GM23338 (cell line): ENCODE results near the gene SUPV3L1. TPM values are rescaled to one million over a fixed set of nuclear protein-coding genes. Genes with fewer than 3 reads are reported as not detected.

Experiments
- ATAC-seq: fragments of 200-7000 bp; cut with Tn5 transposase; 3 replicates; pipeline ENCODE4 v1.9.1; 2020
- DNase-seq: peaks from one replicate; pipeline ENCODE4 v3.0.0-alpha.2; 2015; ENCODE audit warnings: low spot score
- H2AFZ ChIP-seq: fragments of 200-600 bp; sonication (generic); 2 replicates; pipeline ENCODE4 v1.8.0; 2016; ENCODE audit warnings: antibody characterized with exemption, mild to moderate bottlenecking, moderate library complexity
- H3F3A ChIP-seq: fragments of 200-600 bp; sonication (generic); replicated peaks from 2 replicates; pipeline ENCODE4 v1.8.0; 2017; ENCODE audit warnings: antibody characterized with exemption, mixed run types, low read depth
- H3K27ac ChIP-seq: fragments of 200-600 bp; sonication (generic); 2 replicates; pipeline ENCODE4 v1.6.1; 2016; ENCODE audit warnings: low read depth
- H3K27me3 ChIP-seq: fragments of 200-600 bp; sonication (generic); 2 replicates; pipeline ENCODE4 v1.8.0; 2016; ENCODE audit warnings: mild to moderate bottlenecking, mixed run types, moderate library complexity; ENCODE audit not compliant: insufficient read depth
- H3K36me3 ChIP-seq: fragments of 200-600 bp; sonication (generic); 2 replicates; pipeline ENCODE4 v1.8.0; 2016; ENCODE audit warnings: mild to moderate bottlenecking; ENCODE audit not compliant: insufficient read depth
- H3K4me1 ChIP-seq: fragments of 200-600 bp; sonication (generic); 2 replicates; pipeline ENCODE4 v1.8.0; 2016; ENCODE audit warnings: mild to moderate bottlenecking, moderate library complexity; ENCODE audit not compliant: insufficient read depth
- H3K4me2 ChIP-seq: fragments of 200-600 bp; sonication (generic); 2 replicates; pipeline ENCODE4 v1.7.1; 2017; ENCODE audit warnings: mixed run types
- H3K4me3 ChIP-seq: fragments of 200-600 bp; sonication (generic); 2 replicates; pipeline ENCODE4 v1.6.1; 2016; ENCODE audit warnings: mixed run types
- H3K79me2 ChIP-seq: fragments of 200-600 bp; sonication (generic); replicated peaks from 2 replicates; pipeline ENCODE4 v1.8.0; 2017; ENCODE audit warnings: mild to moderate bottlenecking; ENCODE audit not compliant: insufficient read depth
- H3K9me2 ChIP-seq: fragments of 200-600 bp; sonication (generic); 2 replicates; pipeline ENCODE4 v1.8.0; 2017; ENCODE audit not compliant: insufficient read depth
- H4K20me1 ChIP-seq: fragments of 200-600 bp; sonication (generic); replicated peaks from 2 replicates; pipeline ENCODE4 v1.8.0; 2017; ENCODE audit warnings: mild to moderate bottlenecking; ENCODE audit not compliant: insufficient read depth
- H3K27ac Mint-ChIP-seq: 2 replicates; pipeline ENCODE4 v1.8.0; 2020; ENCODE audit warnings: inconsistent platforms, mild to moderate bottlenecking, moderate library complexity, mixed read lengths
- H3K27me3 Mint-ChIP-seq: 3 replicates; pipeline ENCODE4 v1.8.0; 2022; ENCODE audit warnings: low read depth, mild to moderate bottlenecking, moderate library complexity, mixed read lengths, inconsistent platforms; ENCODE audit not compliant: insufficient read depth, poor library complexity
- H3K36me3 Mint-ChIP-seq: 3 replicates; pipeline ENCODE4 v1.8.0; 2021; ENCODE audit warnings: low read depth, mild to moderate bottlenecking, inconsistent platforms, moderate library complexity, mixed read lengths
- H3K4me1 Mint-ChIP-seq: 3 replicates; pipeline ENCODE4 v1.8.0; 2020; ENCODE audit warnings: mild to moderate bottlenecking, inconsistent platforms, mixed read lengths
- H3K4me3 Mint-ChIP-seq: 3 replicates; pipeline ENCODE4 v1.8.0; 2021; ENCODE audit warnings: moderate library complexity, mild to moderate bottlenecking, inconsistent platforms, mixed read lengths
- H3K9me3 Mint-ChIP-seq: 3 replicates; pipeline ENCODE4 v1.8.0; 2020; ENCODE audit warnings: moderate library complexity, mild to moderate bottlenecking, inconsistent platforms, mixed read lengths
- EZH2 ChIP-seq: fragments of 200-600 bp; sonication (generic); IDR thresholded peaks from one replicate; pipeline ENCODE4 v1.8.0; 2017; ENCODE audit warnings: antibody characterized with exemption, mild to moderate bottlenecking, low read depth; ENCODE audit not compliant: unreplicated experiment
- EZH2phosphoT487 ChIP-seq: fragments of 200-600 bp; sonication (generic); IDR thresholded peaks from one replicate; pipeline ENCODE4 v1.8.1; 2018; ENCODE audit warnings: antibody characterized with exemption; ENCODE audit not compliant: unreplicated experiment
- NANOG ChIP-seq: IDR thresholded peaks from 2 replicates; pipeline ENCODE4 v1.6.1; 2016; ENCODE audit warnings: antibody characterized with exemption, borderline replicate concordance
- POLR2AphosphoS5 ChIP-seq: IDR thresholded peaks from 2 replicates; pipeline ENCODE4 v1.6.1; 2016; ENCODE audit warnings: antibody characterized with exemption, low read depth
- polyA plus RNA-seq: library from polyadenylated mRNA; unstranded; fragments of >200 nt; fragmentation: Nextera tagmentation; extraction: Ambion mirVana; gene quantifications from 2 replicates; pipeline ENCODE4 v1.2.1, GENCODE V29; 2016
- total RNA-seq: library from RNA; depleted of rRNA; stranded (reverse); fragments of >200 nt; shearing (Covaris generic); gene quantifications from 2 replicates; pipeline ENCODE4 v1.2.3, GENCODE V29; 2014
- TF ChIP-seq, protein P1 (sequence below), 2 experiments: fragments of 200-600 bp in 1 of 2; sonication (generic) in 1 of 2; conservative IDR thresholded peaks; 2 replicates each; pipeline versions ENCODE4 v1.5.1 to v1.6.1; 2016 to 2017; ENCODE audit warnings: antibody characterized with exemption in 2 of 2, low read depth in 2 of 2, mild to moderate bottlenecking in 2 of 2, moderate library complexity in 1 of 2
- TF ChIP-seq, protein P2 (sequence below): IDR thresholded peaks from one replicate; pipeline ENCODE4 v1.6.1; 2018; ENCODE audit warnings: antibody characterized with exemption; ENCODE audit not compliant: unreplicated experiment

Gene SUPV3L1
- total and polyA plus RNA-seq, 2 experiments from 2014 or later, result 29.9 to 45.2 TPM

DNA sequence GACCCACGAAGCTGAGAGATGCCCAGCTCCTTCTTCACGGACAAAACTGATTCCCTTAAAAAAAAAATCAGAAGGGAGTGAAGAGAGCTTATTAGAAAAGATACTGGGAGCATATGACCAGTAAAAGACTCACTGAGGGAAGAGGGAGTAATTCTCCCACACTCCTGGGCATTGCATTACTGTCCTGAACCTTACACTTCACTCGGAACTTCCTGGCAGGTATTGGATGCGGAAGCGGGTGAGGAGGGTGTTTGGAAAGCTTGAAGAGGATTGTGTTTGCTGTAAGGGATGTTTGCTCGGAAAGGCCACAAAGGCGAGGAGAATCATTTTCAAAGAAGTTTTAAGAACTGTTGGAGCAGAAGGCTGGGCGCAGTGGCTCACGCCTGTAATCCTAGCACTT lies 40.5 kb downstream of the SUPV3L1 start:
- no peaks in the 10 kb centered on the region for H3K36me3 Mint-ChIP-seq

DNA sequence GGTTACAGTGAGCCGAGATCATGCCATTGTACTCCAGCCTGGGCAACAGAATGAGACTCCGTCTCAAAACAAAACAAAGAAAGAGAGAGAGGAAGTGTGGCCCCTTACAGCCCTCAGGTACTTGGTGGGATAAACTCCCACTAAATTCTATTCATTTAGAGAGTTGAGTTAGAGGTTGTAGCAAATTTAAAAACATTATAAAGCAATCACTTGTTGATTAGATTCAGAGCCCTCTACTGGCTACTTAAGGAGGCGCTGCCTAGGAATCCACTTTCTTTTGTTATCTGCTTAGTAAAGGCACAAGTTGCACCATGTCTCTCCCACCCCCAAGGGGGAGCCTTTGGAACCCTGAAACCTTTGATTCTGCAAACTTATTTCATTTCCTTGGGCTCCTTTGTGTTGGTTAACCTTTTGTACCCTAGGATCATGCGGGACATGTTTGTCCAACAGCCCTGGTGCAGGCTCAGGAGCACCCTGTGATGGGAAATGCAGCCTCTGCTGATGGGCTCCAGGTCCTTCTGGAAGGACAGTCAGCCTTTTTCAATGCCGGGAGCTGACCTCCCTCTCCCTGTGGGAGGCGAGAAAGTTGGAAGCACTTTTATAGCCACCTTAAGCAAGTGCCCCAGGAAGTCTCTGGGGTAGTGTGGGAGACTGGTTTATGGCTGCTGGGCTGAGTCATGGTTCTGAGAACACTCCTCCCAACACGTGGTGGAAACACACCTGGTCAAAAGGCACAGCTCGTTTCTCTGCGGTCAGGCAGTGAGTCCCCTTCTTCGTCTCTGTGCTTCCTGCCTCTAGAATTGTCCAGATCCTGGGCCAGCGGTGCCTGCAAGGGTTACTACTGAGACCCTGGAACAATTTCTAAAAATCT lies 42.4 kb downstream of the SUPV3L1 start:
- peak; percentile 95 for DNase-seq
- Histone ChIP-seq H3K36me3 (no peaks in the 10 kb centered on the region), H3K4me2 (no peak overlapping the region), H3K27ac (no peak overlapping the region), H3K27me3 (no peaks in the 10 kb centered on the region), H4K20me1 (no peaks in the 10 kb centered on the region), H3K9me2 (no peaks in the 10 kb centered on the region), H2AFZ (peak overlapping the region; percentile 77), H3K4me3 (no peak overlapping the region), H3K4me1 (no peaks in the 10 kb centered on the region), H3K79me2 (no peaks in the 10 kb centered on the region), H3F3A (no peaks in the 10 kb centered on the region)
- Mint-ChIP-seq H3K9me3 (no peaks in the 10 kb centered on the region), H3K4me3 (no peak overlapping the region), H3K36me3 (no peaks in the 10 kb centered on the region), H3K27me3 (no peaks in the 10 kb centered on the region), H3K4me1 (peaks cover 11% of the 10 kb centered on the region), H3K27ac (peak overlapping the region; percentile 63)
- TF ChIP-seq NANOG, result no peak
- TF ChIP-seq EZH2phosphoT487, result no peak
- TF ChIP-seq, protein P1, sequence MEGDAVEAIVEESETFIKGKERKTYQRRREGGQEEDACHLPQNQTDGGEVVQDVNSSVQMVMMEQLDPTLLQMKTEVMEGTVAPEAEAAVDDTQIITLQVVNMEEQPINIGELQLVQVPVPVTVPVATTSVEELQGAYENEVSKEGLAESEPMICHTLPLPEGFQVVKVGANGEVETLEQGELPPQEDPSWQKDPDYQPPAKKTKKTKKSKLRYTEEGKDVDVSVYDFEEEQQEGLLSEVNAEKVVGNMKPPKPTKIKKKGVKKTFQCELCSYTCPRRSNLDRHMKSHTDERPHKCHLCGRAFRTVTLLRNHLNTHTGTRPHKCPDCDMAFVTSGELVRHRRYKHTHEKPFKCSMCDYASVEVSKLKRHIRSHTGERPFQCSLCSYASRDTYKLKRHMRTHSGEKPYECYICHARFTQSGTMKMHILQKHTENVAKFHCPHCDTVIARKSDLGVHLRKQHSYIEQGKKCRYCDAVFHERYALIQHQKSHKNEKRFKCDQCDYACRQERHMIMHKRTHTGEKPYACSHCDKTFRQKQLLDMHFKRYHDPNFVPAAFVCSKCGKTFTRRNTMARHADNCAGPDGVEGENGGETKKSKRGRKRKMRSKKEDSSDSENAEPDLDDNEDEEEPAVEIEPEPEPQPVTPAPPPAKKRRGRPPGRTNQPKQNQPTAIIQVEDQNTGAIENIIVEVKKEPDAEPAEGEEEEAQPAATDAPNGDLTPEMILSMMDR (conservative IDR thresholded peaks at IDR 0.05; ENCODE audit: low read depth in 2 of 2), result peak; percentile 60 to 91
- TF ChIP-seq, protein P2, sequence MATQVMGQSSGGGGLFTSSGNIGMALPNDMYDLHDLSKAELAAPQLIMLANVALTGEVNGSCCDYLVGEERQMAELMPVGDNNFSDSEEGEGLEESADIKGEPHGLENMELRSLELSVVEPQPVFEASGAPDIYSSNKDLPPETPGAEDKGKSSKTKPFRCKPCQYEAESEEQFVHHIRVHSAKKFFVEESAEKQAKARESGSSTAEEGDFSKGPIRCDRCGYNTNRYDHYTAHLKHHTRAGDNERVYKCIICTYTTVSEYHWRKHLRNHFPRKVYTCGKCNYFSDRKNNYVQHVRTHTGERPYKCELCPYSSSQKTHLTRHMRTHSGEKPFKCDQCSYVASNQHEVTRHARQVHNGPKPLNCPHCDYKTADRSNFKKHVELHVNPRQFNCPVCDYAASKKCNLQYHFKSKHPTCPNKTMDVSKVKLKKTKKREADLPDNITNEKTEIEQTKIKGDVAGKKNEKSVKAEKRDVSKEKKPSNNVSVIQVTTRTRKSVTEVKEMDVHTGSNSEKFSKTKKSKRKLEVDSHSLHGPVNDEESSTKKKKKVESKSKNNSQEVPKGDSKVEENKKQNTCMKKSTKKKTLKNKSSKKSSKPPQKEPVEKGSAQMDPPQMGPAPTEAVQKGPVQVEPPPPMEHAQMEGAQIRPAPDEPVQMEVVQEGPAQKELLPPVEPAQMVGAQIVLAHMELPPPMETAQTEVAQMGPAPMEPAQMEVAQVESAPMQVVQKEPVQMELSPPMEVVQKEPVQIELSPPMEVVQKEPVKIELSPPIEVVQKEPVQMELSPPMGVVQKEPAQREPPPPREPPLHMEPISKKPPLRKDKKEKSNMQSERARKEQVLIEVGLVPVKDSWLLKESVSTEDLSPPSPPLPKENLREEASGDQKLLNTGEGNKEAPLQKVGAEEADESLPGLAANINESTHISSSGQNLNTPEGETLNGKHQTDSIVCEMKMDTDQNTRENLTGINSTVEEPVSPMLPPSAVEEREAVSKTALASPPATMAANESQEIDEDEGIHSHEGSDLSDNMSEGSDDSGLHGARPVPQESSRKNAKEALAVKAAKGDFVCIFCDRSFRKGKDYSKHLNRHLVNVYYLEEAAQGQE, result no peak
- no peak for TF ChIP-seq POLR2AphosphoS5
- ATAC-seq, result peak; percentile 91

More for the DNA sequence above, 40.5 kb downstream of the SUPV3L1 start:
- no peak overlapping the region for H3K27ac ChIP-seq
- DNase-seq, result no peak
- H3K4me1 ChIP-seq, result no peaks in the 10 kb centered on the region
- no peak overlapping the region for H3K4me3 Mint-ChIP-seq
- no peak for TF ChIP-seq EZH2
- no peaks in the 10 kb centered on the region for H3K79me2 ChIP-seq
- no peak overlapping the region for H3K4me2 ChIP-seq
- no peak for ATAC-seq
- H3K9me3 Mint-ChIP-seq, result no peaks in the 10 kb centered on the region
- no peaks in the 10 kb centered on the region for H4K20me1 ChIP-seq
- H3K4me3 ChIP-seq, result no peak overlapping the region
- H3K27ac Mint-ChIP-seq, result no peak overlapping the region
- no peaks in the 10 kb centered on the region for H3K36me3 ChIP-seq
- H3K27me3 ChIP-seq, result no peaks in the 10 kb centered on the region
- no peaks in the 10 kb centered on the region for H3F3A ChIP-seq
- no peaks in the 10 kb centered on the region for H3K9me2 ChIP-seq
- no peaks in the 10 kb centered on the region for H3K27me3 Mint-ChIP-seq
- H3K4me1 Mint-ChIP-seq, result peaks cover 7% of the 10 kb centered on the region
- H2AFZ ChIP-seq, result 0 out of 2 replicates have a peak overlapping the region, but pooled peaks have one; percentile 32
